ENCODE measurements around the gene WDFY3. TPM values are rescaled to one million over a fixed set of nuclear protein-coding genes. Genes with fewer than 3 reads are reported as not detected.
A peak's percentile ranks its signal among the peaks of the same experiment; 100 is the strongest.

Gene WDFY3
- total RNA-seq, 1 donor from 2014 or later = 126 TPM

GRCh38 chr4:84691800-84692199, 274.7 kb downstream of the WDFY3 start:
- intact Hi-C loops (cut with DNase I) = no loop called here
- no peak overlapping the region for H3K4me3 ChIP-seq
- H3K9me3 ChIP-seq = no peaks in the 10 kb centered on the region
- TF ChIP-seq, protein P1, sequence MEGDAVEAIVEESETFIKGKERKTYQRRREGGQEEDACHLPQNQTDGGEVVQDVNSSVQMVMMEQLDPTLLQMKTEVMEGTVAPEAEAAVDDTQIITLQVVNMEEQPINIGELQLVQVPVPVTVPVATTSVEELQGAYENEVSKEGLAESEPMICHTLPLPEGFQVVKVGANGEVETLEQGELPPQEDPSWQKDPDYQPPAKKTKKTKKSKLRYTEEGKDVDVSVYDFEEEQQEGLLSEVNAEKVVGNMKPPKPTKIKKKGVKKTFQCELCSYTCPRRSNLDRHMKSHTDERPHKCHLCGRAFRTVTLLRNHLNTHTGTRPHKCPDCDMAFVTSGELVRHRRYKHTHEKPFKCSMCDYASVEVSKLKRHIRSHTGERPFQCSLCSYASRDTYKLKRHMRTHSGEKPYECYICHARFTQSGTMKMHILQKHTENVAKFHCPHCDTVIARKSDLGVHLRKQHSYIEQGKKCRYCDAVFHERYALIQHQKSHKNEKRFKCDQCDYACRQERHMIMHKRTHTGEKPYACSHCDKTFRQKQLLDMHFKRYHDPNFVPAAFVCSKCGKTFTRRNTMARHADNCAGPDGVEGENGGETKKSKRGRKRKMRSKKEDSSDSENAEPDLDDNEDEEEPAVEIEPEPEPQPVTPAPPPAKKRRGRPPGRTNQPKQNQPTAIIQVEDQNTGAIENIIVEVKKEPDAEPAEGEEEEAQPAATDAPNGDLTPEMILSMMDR (IDR thresholded peaks at IDR 0.05) = no peak
- H3K4me1 ChIP-seq = peaks cover 3% of the 10 kb centered on the region
- peaks cover 85% of the 10 kb centered on the region for H3K36me3 ChIP-seq
- DNase-seq = no peak
- H3K27me3 ChIP-seq = no peaks in the 10 kb centered on the region
- no peak for ATAC-seq
- H3K27ac ChIP-seq = no peak overlapping the region

GRCh38 chr4:84691170-84691691, 275.3 kb downstream of the WDFY3 start:
- H3K4me3 ChIP-seq = no peak overlapping the region
- peaks cover 3% of the 10 kb centered on the region for H3K4me1 ChIP-seq
- H3K9me3 ChIP-seq = no peaks in the 10 kb centered on the region
- TF ChIP-seq, protein P1 (IDR thresholded peaks at IDR 0.05) = no peak
- peaks cover 85% of the 10 kb centered on the region for H3K36me3 ChIP-seq
- H3K27me3 ChIP-seq = no peaks in the 10 kb centered on the region
- intact Hi-C loops (cut with DNase I) = no loop called here
- DNase-seq (no peak), ATAC-seq (peak; percentile 80)
- no peak overlapping the region for H3K27ac ChIP-seq

DNA sequence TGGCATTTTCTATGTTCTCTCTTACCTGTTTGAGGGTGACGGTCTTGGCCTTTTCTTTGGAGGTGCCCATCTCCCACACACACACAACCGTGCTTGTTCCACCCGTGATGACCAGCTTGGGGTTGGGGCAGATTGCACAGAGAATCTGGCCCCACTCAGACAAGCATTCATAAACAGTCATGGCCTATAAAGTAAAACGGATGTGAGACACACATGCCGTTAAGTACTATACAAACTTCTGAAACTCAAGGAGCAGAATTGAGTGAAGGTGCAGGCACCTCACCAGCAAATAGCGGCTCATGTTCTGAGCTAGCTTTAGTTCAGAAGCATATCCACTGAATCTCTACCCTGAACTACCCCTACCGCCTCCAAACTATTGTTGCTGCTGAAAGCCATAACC, 276.0 kb downstream of the WDFY3 start:
- Histone ChIP-seq H3K4me3 (no peak overlapping the region), H3K36me3 (peaks cover 83% of the 10 kb centered on the region), H3K27me3 (no peaks in the 10 kb centered on the region), H3K4me1 (peaks cover 3% of the 10 kb centered on the region), H3K27ac (no peak overlapping the region), H3K9me3 (no peaks in the 10 kb centered on the region)
- DNase-seq (no peak), ATAC-seq (no peak)
- intact Hi-C loops (cut with DNase I) = no loop called here
- TF ChIP-seq, protein P1 (IDR thresholded peaks at IDR 0.05) = no peak

GRCh38 chr4:84689197-84689596, 277.3 kb downstream of the WDFY3 start:
- Histone ChIP-seq H3K27ac (no peak overlapping the region), H3K27me3 (no peaks in the 10 kb centered on the region), H3K4me3 (no peak overlapping the region), H3K9me3 (no peaks in the 10 kb centered on the region), H3K36me3 (peaks cover 83% of the 10 kb centered on the region), H3K4me1 (peaks cover 3% of the 10 kb centered on the region)
- intact Hi-C loops (cut with DNase I) = no loop called here
- TF ChIP-seq, protein P1 (IDR thresholded peaks at IDR 0.05) = no peak
- ATAC-seq (no peak), DNase-seq (no peak)

GRCh38 chr4:84688605-84689004, 277.9 kb downstream of the WDFY3 start:
- H3K27me3 ChIP-seq = no peaks in the 10 kb centered on the region
- H3K27ac ChIP-seq = no peak overlapping the region
- H3K9me3 ChIP-seq = no peaks in the 10 kb centered on the region
- H3K36me3 ChIP-seq = peaks cover 84% of the 10 kb centered on the region
- no peak for DNase-seq
- H3K4me1 ChIP-seq = peaks cover 9% of the 10 kb centered on the region
- intact Hi-C loops (cut with DNase I) = no loop called here
- H3K4me3 ChIP-seq = no peak overlapping the region
- no peak for ATAC-seq
- TF ChIP-seq, protein P1 (IDR thresholded peaks at IDR 0.05) = no peak

DNA sequence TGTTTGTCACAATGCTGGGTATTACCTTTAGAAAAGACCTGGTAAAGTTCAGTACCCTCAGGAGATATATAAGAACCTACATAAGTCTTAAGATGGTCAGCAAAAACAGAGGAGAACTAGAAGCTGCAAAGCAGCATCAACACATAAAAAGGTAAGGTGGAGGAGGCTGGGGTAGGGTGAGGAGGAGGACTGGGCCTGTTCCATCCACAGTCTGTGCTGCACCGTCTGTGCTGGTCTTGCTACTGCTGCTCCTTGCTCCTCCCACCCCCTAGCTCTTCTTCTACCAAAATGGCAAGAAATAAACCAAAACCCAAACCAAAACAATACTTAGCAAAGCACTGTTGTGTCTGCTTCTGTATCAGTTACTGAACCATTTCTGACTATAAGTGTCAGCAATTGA, 281.4 kb downstream of the WDFY3 start:
- no peaks in the 10 kb centered on the region for H3K27me3 ChIP-seq
- no peak overlapping the region for H3K4me3 ChIP-seq
- peaks cover 66% of the 10 kb centered on the region for H3K36me3 ChIP-seq
- TF ChIP-seq, protein P1 (IDR thresholded peaks at IDR 0.05) = no peak
- no peaks in the 10 kb centered on the region for H3K9me3 ChIP-seq
- ATAC-seq (no peak), DNase-seq (no peak)
- intact Hi-C loops (cut with DNase I) = no loop called here
- peaks cover 34% of the 10 kb centered on the region for H3K4me1 ChIP-seq
- no peak overlapping the region for H3K27ac ChIP-seq
